Activated T-cell treated with anti-CD3 and anti-CD28 coated beads for 4 hours (primary cell): ENCODE data around the gene KIF24.
"Not testable (repeated sequence)": the region's sequence is repeated elsewhere in the genome, so short reads cannot be mapped to it uniquely, and the experiment has no call there.

Experiments used
- DNase-seq: peaks from one replicate; pipeline ENCODE4 v3.0.0-alpha.2; 2020

Gene KIF24

DNA sequence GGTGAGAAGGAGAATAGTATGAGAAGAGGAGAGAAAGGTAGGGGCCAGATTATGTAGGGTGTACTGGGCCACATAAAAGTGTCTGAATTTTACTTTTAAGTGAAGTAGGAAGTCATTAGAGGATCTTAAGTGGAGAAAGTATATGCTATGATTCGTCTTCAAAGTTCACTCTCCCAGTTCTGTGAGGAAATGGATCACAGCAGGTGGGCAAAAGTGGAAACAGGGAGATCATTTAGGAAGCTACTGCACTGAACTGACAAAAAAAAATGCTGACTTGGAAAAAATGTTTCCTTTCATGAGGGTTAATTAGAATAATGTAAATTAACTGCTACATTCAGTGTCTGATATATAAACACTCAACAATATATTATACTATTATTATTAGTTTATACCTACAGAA lies 2.4 kb downstream of the KIF24 start:
- DNase-seq, result no peak

DNA sequence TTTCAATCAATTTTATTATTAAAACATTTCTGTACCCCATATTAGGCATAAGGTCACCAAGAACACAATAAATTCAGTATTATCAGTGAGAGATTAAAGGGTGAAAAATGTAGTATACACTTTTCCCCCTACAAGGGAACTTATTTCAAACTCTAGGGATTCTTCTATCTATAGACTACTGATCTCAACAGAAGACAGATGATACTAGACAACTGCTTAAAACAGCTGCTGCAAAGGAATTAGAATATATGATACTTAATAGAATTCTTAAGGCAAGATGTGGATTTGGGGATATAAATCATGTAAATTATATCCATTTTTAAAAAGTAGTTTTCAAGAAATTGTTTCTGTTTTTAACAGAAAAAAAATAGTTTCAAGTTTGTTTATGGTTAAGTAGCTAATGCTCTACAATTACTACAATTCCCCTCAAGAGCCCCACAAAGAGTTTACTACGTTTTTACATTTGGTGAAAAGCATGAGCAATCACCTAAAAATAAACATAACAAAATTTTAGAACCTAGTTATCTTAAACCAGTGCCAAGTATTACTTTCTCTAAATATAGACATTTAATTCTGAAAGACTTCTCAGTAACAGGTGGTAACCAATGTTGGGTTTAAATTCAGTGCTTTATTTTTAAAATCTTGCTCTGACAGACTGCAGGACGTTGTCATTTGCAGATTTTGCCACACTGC lies 6.0 kb downstream of the KIF24 start:
- no peak for DNase-seq

DNA sequence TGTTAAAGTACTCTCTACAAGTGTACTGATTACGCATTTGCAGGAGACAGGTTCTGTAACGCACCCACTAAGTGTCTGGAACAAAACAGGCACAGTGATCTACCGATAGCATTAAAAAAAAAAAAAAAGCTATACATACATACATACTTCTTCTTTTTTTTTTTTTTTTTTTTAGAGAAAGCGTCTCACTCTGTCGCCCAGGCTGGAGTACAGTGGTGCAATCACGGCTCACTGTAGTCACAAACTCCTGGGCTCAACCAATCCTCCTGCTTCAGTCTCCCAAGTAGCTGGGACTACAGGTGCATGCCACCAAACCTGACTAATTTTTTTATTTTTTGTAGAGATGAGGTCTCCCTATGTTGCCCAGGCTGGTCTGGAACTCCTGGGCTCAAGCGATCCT lies 7.6 kb downstream of the KIF24 start:
- no peak for DNase-seq

DNA sequence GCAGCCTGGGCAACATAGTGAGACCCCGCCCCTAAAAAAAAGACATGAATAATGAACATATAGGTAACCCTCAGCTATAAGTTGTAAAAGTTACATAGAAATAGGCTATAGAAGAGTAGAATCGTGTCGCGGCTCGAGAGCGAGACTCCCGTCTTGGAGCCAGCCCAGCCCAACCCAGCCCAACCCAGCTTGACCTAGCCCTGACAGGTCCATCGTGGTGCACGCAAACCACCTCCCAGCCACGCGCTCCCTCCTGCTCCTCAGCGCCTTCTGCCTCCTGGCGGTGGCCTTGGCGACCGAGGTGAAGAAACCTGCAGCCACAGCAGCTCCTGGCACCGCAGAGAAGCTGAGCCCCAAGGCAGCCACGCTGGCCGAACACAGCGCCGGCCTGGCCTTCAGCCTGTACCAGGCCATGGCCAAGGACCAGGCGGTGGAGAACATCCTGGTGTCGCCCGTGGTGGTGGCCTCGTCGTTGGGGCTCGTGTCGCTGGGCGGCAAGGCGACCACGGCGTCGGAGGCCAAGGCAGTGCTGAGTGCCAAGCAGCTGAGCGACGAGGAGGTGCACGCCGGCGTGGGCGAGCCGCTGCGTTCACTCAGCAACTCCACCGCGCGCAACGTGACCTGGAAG lies 10.8 kb downstream of the KIF24 start:
- no peak for DNase-seq

DNA sequence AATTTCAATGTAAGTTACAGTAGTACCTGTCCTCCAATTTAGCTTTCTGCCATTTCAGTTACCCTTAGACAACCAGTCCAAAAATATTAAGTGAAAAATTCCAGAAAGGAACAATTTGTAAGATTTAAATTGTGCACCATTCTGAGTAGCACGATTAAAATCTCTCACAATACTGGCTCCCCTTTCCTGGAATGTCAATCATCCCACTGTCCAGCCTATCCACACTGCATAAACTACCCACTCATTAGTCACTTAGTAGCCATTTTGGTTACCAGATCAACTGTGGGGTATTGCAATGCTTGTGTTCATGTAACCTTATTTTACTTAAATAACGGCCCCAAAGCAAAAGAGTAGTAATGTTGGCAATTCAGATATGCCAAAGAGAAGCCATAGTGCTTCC lies 11.6 kb downstream of the KIF24 start:
- no peak for DNase-seq

DNA sequence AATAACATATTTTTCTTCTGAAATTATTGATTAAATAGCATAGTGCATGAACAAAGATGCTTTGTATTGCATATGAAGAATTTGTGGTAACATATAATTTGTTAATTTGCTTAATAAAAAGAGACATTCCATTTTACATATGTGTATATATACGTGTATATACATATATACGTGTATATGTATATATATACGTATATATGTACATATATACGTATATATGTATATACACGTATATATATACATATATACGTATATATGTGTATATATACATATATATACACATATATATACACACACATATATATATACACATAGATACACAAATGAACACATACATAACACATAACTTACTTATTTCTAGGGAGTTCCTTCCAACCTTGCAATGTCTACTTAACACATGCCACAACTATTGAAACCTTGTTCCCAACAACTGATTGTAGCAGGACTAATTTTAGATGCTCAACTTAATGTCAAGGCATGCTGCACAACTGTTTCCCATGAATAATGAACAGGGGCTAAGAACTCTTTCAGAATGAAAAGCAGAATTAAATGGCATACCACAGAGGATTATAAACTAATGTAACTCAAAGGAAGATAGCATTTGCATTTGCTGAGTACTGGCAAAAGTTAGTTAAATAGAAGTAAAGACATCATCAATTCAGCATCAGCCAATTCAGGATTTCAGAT lies 17.4 kb downstream of the KIF24 start:
- DNase-seq, result no peak

DNA sequence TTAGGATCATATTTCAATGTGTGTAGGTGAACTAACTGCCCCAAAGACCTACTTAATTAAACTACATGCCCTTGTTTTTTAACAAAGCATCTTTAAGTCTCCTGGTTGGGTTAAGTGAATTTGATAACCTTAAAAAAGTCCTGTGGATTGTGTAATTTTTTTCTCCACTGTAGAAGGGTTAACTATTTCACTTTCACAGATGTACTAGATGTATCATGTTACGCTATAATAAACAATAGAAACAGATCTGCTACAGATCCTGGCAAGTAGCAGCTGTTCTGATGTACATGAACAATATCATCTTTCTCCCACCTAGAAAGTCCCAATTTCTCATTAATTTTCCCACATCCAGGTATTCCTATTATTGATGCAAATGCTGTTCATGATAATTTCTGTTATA lies 18.9 kb downstream of the KIF24 start:
- no peak for DNase-seq

DNA sequence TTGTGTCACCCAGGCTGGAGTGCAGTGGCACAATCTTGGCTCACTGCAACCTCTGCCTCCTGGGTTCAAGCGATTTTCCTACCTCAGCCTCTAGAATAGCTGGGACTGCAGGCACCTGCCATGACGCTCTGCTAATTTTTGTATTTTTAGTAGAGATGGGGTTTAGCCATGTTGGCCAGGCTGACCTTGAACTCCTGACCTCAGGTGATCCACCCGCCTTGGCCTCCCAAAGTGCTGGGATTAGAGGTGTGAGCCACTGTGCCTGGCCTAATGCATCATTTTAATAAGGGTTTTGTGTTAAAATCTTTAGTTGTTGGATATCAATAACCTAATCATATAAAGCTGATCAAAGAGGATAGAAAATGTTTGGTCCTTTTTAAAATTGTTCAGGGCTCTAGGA lies 20.8 kb downstream of the KIF24 start:
- DNase-seq, result not testable (repeated sequence)

DNA sequence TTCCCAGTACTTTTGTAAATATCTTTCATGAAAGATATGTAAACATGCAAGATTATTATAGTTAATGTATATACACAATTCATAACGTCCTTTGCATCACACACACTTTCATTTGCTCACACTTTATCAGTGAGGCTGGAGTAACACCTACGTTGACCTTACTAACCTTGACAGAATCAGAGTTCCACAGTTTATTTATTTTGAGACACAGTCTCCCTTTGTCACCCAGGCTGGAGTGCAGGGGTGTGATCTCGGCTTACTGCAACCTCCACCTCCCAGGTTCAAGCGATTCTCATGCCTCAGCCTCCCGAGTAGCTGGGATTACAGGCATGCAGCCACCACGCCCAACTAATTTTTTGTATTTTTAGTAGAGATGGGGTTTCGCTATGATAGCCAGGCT lies 28.0 kb downstream of the KIF24 start:
- DNase-seq, result not testable (repeated sequence)

DNA sequence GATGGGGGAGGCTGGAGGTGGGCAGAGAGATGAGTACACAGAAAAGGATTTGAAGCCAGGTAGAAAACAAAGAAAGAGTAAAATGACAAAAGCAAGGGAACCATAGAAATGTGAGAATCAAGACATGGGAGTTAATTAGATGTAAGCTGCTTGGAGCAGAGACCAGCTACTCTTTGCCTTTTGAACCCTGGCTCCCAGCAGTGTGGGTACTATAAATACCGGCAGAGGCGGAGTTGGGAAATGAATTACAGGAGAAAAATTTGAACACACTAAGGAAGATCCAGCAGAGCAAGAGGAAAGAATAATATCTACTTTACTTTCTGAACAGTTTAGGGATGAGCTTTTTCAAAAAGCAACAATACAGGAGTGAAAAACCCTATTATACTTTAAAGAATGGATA lies 36.5 kb downstream of the KIF24 start:
- no peak for DNase-seq

DNA sequence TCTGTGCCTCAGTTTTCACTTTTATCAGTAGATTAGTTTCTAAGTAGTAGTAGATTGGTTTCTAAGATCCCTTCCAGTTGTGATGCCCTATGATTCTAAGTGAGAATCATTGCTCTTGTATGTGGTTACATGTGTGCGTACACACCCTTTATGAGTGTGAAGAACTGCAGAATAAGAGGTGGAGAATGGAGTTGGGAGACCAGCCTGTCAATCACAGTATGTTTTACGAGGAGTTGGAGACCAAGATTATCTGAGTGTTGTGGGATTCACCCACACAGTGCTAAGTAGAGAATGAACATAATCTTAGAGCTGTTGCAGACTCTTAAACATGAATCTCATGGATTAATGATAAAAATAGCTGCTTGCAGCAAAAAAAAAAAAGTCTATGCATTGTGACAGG lies 37.6 kb downstream of the KIF24 start:
- no peak for DNase-seq

DNA sequence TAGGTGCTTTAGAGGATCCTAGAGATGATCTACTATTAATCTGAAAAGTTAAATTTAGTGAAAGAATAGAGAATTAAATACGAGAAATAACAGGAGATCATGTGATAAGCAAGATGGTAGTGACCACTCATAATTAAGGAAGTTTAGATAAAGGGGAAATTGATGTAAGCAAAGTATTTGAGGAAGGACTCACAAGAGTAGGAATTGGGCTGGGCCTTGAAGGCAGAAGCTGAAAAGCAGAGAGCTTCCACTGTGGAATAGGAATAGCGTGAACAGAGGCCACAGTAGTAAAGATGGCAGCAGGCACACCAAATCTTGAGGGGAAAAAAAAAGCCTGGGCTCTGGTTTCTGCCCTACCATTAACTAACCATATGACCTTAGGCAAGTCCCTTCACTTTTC lies 38.0 kb downstream of the KIF24 start:
- DNase-seq, result no peak

DNA sequence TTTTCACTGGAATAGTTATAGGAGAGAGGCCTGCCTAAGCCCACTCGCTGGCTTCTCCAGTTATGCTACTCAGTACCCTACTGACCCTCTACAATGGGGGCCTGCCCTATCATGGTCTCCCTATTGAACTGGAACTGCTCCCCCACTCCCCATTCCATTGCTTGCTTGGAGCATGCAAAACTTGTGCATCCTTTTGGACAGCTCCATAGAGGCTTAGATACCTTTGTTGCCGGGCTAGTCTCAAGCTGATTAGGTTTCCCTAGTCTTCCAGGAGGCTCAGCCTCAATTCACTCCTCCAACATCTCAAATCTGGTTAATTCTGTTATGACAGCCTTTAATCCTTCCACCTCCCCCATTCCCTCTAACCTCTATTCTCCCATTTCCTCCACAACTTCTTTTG lies 39.9 kb downstream of the KIF24 start:
- DNase-seq, result no peak

DNA sequence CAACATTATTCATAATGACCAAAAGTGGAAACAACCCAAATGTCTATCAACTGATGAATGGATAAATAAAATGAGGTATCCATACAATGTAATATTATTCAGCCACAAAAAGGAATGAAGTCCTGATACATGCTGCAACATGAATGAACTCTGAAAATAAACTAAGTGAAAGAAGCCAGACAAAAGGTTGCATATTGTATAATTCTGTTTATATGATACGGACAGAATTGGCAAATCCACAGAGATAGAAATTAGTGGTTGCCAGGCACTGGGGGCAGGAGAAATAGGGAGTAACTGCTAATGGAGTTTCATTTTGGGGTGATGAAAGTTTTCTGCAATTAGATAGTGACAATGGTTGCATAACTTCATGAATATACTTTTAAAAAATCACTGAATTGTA lies 47.0 kb downstream of the KIF24 start:
- DNase-seq, result no peak

DNA sequence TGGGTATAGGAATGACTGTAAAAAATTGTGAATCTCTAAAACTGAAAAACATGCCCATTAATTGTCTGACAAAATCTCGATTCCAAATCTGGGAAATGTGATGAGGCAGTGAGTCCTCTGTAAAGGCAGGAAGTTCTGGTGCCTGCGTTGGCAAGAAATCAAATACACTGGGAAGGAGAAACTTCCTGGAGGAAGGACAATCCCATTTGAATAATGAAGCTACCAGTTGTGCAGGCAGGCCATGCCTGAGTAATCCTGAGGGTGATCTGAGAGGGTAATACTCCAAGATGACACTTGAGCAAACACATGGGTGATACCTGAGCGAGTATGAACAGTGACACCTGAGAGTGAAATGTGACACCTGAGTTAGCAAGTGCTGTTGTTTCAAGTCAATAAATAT lies 49.7 kb downstream of the KIF24 start:
- DNase-seq, result no peak
